PC-3 (cell line): ENCODE data around the gene FAM25G. TPM values are rescaled to one million over a fixed set of nuclear protein-coding genes. Genes with fewer than 3 reads are reported as not detected.
A peak's percentile ranks its signal among the peaks of the same experiment; 100 is the strongest.
"Not testable (repeated sequence)": the region's sequence is repeated elsewhere in the genome, so short reads cannot be mapped to it uniquely, and the experiment has no call there.

Experiments
- ATAC-seq: fragments of 200-7000 bp; cut with Tn5 transposase; 2 replicates; pipeline ENCODE4 v1.9.1; 2020; ENCODE audit warnings: mild to moderate bottlenecking, moderate library complexity
- BruUV-seq: library from RNA; stranded (reverse); fragments of 400-500 nt; replicated peaks from 2 replicates; lab custom pipeline; 2021; lab: Mats Ljungman, UMichigan
- CTCF ChIA-PET: fragments of 300-600 bp; sonication (Branson Sonifier 250); formaldehyde crosslinking; loops from one replicate; lab custom pipeline; 2022; ENCODE audit warnings: antibody characterized with exemption; lab: Charles Lee
- POLR2A ChIA-PET: fragments of 300-600 bp; sonication (Branson Sonifier 250); formaldehyde crosslinking; loops from one replicate; lab custom pipeline; 2022; ENCODE audit warnings: antibody characterized with exemption; ENCODE audit not compliant: unreplicated experiment; lab: Charles Lee
- DNase-seq: peaks from one replicate; pipeline ENCODE4 v3.0.0-alpha.2; 2015
- H2AFZ ChIP-seq: fragments of 300-600 bp; sonication (generic); 2 replicates; pipeline ENCODE4 v1.6.0; 2016; ENCODE audit warnings: antibody characterized with exemption, low read length
- H3F3A ChIP-seq: fragments of 300-600 bp; sonication (generic); one replicate; pipeline ENCODE4 v1.6.0; 2017; ENCODE audit warnings: antibody characterized with exemption, low read length, control low read depth, mild to moderate bottlenecking; ENCODE audit not compliant: unreplicated experiment
- H3K27ac ChIP-seq: fragments of 300-600 bp; sonication (generic); 2 replicates; pipeline ENCODE4 v1.5.1; 2016; ENCODE audit warnings: mild to moderate bottlenecking, low read length
- H3K27me3 ChIP-seq: fragments of 300-600 bp; sonication (generic); 2 replicates; pipeline ENCODE4 v1.6.1; 2016; ENCODE audit warnings: low read length, mixed read lengths
- H3K36me3 ChIP-seq: fragments of 300-600 bp; sonication (generic); 2 replicates; pipeline ENCODE4 v1.6.1; 2016; ENCODE audit warnings: low read depth, mixed run types, low read length, mixed read lengths
- H3K4me1 ChIP-seq: fragments of 300-600 bp; sonication (generic); 2 replicates; pipeline ENCODE4 v1.5.1; 2016; ENCODE audit warnings: low read length; ENCODE audit not compliant: insufficient read depth
- H3K4me2 ChIP-seq: fragments of 300-600 bp; sonication (generic); 2 replicates; pipeline ENCODE4 v1.6.0; 2016; ENCODE audit warnings: low read length
- H3K4me3 ChIP-seq: fragments of 300-600 bp; sonication (generic); 2 replicates; pipeline ENCODE4 v1.5.1; 2016; ENCODE audit warnings: mild to moderate bottlenecking, low read length, mixed read lengths
- H3K79me2 ChIP-seq: fragments of 300-600 bp; sonication (generic); 2 replicates; pipeline ENCODE4 v1.6.1; 2017; ENCODE audit warnings: low read length, mixed read lengths
- H3K9ac ChIP-seq: fragments of 300-600 bp; sonication (generic); 2 replicates; pipeline ENCODE4 v1.6.0; 2016; ENCODE audit warnings: mild to moderate bottlenecking, low read length
- H3K9me2 ChIP-seq: fragments of 300-600 bp; sonication (generic); replicated peaks from 2 replicates; pipeline ENCODE4 v1.6.1; 2016; ENCODE audit warnings: mixed run types, low read length, mixed read lengths
- H3K9me3 ChIP-seq: fragments of 300-600 bp; sonication (generic); 2 replicates; pipeline ENCODE4 v1.6.1; 2016; ENCODE audit warnings: low read length, mixed read lengths
- H4K20me1 ChIP-seq: fragments of 300-600 bp; sonication (generic); 2 replicates; pipeline ENCODE4 v1.6.1; 2016; ENCODE audit warnings: low read length, mixed read lengths
- CTCF ChIP-seq: fragments of 300-600 bp; sonication (generic); conservative IDR thresholded peaks from 2 replicates; pipeline ENCODE4 v1.5.1; 2017; ENCODE audit warnings: antibody characterized with exemption, low read depth, mild to moderate bottlenecking, low read length
- EZH2 ChIP-seq: fragments of 300-600 bp; sonication (generic); IDR thresholded peaks from one replicate; pipeline ENCODE4 v1.6.1; 2017; ENCODE audit warnings: antibody characterized with exemption, mild to moderate bottlenecking, low read length; ENCODE audit not compliant: unreplicated experiment
- EZH2phosphoT487 ChIP-seq: fragments of 300-600 bp; sonication (generic); IDR thresholded peaks from 2 replicates; pipeline ENCODE4 v1.6.1; 2018; ENCODE audit warnings: mild to moderate bottlenecking, antibody characterized with exemption, low read length, borderline replicate concordance
- intact Hi-C: fragments of 100-400 bp; cut with micrococcal nuclease; formaldehyde crosslinking; loops from 2 replicates; pipeline ENCODE4 v1.9.0; 2023
- total RNA-seq: library from RNA; depleted of rRNA; stranded (reverse); fragments of >200 nt; gene quantifications from 2 replicates; pipeline ENCODE4 v1.2.3, GENCODE V29; 2014

FAM25G gene
- total RNA-seq, 1 experiment from 2014 or later: not detected

- peak; percentile 64 for ATAC-seq
- peak overlapping the region; percentile 68 for H3K4me2 ChIP-seq
- DNase-seq: peak; percentile 57
- BruUV-seq, H4K20me1 ChIP-seq, H3K79me2 ChIP-seq, H3K9me3 ChIP-seq, H3K27ac ChIP-seq, H3K9me2 ChIP-seq, H3K4me1 ChIP-seq, H3K9ac ChIP-seq, H3K27me3 ChIP-seq, H3F3A ChIP-seq, CTCF ChIA-PET, intact Hi-C loops, POLR2A ChIA-PET, H3K36me3 ChIP-seq, H2AFZ ChIP-seq: not testable (repeated sequence)
- H3K4me3 ChIP-seq: peak overlapping the region; percentile 40; the same call in 1 of the 2 replicates
- peak; percentile 41 for TF ChIP-seq CTCF
Measured at GRCh38 chr10:47461261-47461687, 30.2 kb downstream of the FAM25G start.

- TF ChIP-seq EZH2phosphoT487 (no peak), CTCF (no peak), EZH2 (no peak)
- ChIA-PET CTCF (interaction anchor here (0.6 kb wide), 1 partner anchor 99 kb away, joined by 3 read pairs; no protein-coding TSS in a partner anchor), POLR2A (no interaction called here)
- Histone ChIP-seq H4K20me1 (no peaks in the 10 kb centered on the region), H3K27ac (no peak overlapping the region), H3F3A (no peaks in the 10 kb centered on the region), H3K4me2 (no peak overlapping the region), H3K4me3 (no peak overlapping the region), H3K9me2 (no peaks in the 10 kb centered on the region), H3K4me1 (peaks cover 9% of the 10 kb centered on the region), H3K36me3 (no peaks in the 10 kb centered on the region), H2AFZ (0 out of 2 replicates have a peak overlapping the region, but pooled peaks have one; percentile 22), H3K9ac (no peak overlapping the region), H3K79me2 (no peaks in the 10 kb centered on the region), H3K27me3 (no peaks in the 10 kb centered on the region), H3K9me3 (no peaks in the 10 kb centered on the region)
- BruUV-seq: no TSS peak
- DNase-seq (peak; percentile 67), ATAC-seq (no peak)
- intact Hi-C loops: no loop called here
Measured at GRCh38 chr10:47458466-47459154, 32.9 kb downstream of the FAM25G start.

- intact Hi-C loops: no loop called here
- Histone ChIP-seq H3K27me3 (no peaks in the 10 kb centered on the region), H4K20me1 (no peaks in the 10 kb centered on the region), H3K9me2 (no peaks in the 10 kb centered on the region), H3K9me3 (no peaks in the 10 kb centered on the region), H3K4me2 (no peak overlapping the region), H3F3A (no peaks in the 10 kb centered on the region), H3K9ac (no peak overlapping the region), H3K79me2 (no peaks in the 10 kb centered on the region), H3K27ac (no peak overlapping the region), H2AFZ (no peak overlapping the region), H3K36me3 (no peaks in the 10 kb centered on the region), H3K4me1 (peaks cover 9% of the 10 kb centered on the region), H3K4me3 (no peak overlapping the region)
- no peak for DNase-seq
- ChIA-PET POLR2A (no interaction called here), CTCF (interaction anchor here (0.6 kb wide), 1 partner anchor 100 kb away, joined by 3 read pairs; no protein-coding TSS in a partner anchor)
- no peak for TF ChIP-seq CTCF
- TF ChIP-seq EZH2phosphoT487: no peak
- no peak for TF ChIP-seq EZH2
- no peak for ATAC-seq
- no TSS peak for BruUV-seq
Measured at GRCh38 chr10:47457826-47458225, 33.7 kb downstream of the FAM25G start.
